CD4-positive, CD25-positive, alpha-beta regulatory T cell (primary cell): ENCODE data around the gene PIGL. TPM values are rescaled to one million over a fixed set of nuclear protein-coding genes. Genes with fewer than 3 reads are reported as not detected.

Experiments
- ATAC-seq, 2 donors: fragments of 150-1000 bp; cut with Tn5 transposase; one replicate each; pipeline ENCODE4 v1.10.0; 2021; ENCODE audit warnings: low read depth in 2 of 2, moderate number of reproducible peaks in 2 of 2, moderate library complexity in 1 of 2
- DNase-seq, 3 donors: peaks; one replicate each; pipeline versions ENCODE4 v3.0.0 to v3.0.0-alpha.2; 2012 to 2022; ENCODE audit warnings: mixed read lengths in 1 of 3
- H3K27ac ChIP-seq: one replicate; pipeline ENCODE4 v1.7.0; 2013; ENCODE audit warnings: mild to moderate bottlenecking, low read length; ENCODE audit not compliant: insufficient read depth, poor library complexity, severe bottlenecking
- H3K27me3 ChIP-seq: one replicate; pipeline ENCODE4 v1.7.0; 2013; ENCODE audit warnings: low read length; ENCODE audit not compliant: control insufficient read depth, insufficient read depth
- H3K36me3 ChIP-seq: one replicate; pipeline ENCODE4 v1.7.0; 2013; ENCODE audit warnings: mild to moderate bottlenecking, low read length, moderate library complexity; ENCODE audit not compliant: control insufficient read depth, insufficient read depth
- H3K4me1 ChIP-seq: 2 replicates; pipeline ENCODE4 v1.7.0; 2013; ENCODE audit warnings: mild to moderate bottlenecking, low read length; ENCODE audit not compliant: insufficient read depth, control insufficient read depth, poor library complexity, severe bottlenecking
- H3K4me3 ChIP-seq: one replicate; pipeline ENCODE4 v1.7.0; 2013; ENCODE audit warnings: low read depth, mild to moderate bottlenecking, low read length, moderate library complexity
- H3K9me3 ChIP-seq, 2 experiments: 1 replicate in 1 of 2; 2 replicates in 1 of 2; pipeline ENCODE4 v1.7.0; 2013; ENCODE audit warnings: low read length in 2 of 2, mild to moderate bottlenecking in 1 of 2, moderate library complexity in 1 of 2; ENCODE audit not compliant: control insufficient read depth in 2 of 2
- H3K27ac Mint-ChIP-seq, 3 donors: one replicate each; pipeline ENCODE4 v1.8.0; 2020 to 2022; ENCODE audit warnings: mild to moderate bottlenecking in 3 of 3, mixed read lengths in 3 of 3, moderate library complexity in 2 of 3
- H3K27me3 Mint-ChIP-seq: one replicate; pipeline ENCODE4 v1.8.0; 2022; ENCODE audit warnings: mild to moderate bottlenecking, mixed read lengths
- H3K36me3 Mint-ChIP-seq: one replicate; pipeline ENCODE4 v1.8.0; 2020; ENCODE audit warnings: mixed read lengths
- H3K4me1 Mint-ChIP-seq, 4 donors: one replicate each; pipeline ENCODE4 v1.8.0; 2020 to 2022; ENCODE audit warnings: mixed read lengths in 4 of 4, mild to moderate bottlenecking in 1 of 4
- H3K4me3 Mint-ChIP-seq, 4 donors: one replicate each; pipeline ENCODE4 v1.8.0; 2020 to 2022; ENCODE audit warnings: mild to moderate bottlenecking in 4 of 4, mixed read lengths in 4 of 4, moderate library complexity in 3 of 4
- H3K9me3 Mint-ChIP-seq, 7 donors: one replicate each; pipeline ENCODE4 v1.8.0; 2020 to 2022; ENCODE audit warnings: mixed read lengths in 7 of 7, mild to moderate bottlenecking in 3 of 7, moderate library complexity in 2 of 7
- polyA plus RNA-seq, 4 donors: library from polyadenylated mRNA; unstranded; fragments of 300-500 nt; fragmentation: Illumina TruSeq; gene quantifications; one replicate each; pipeline ENCODE4 v1.2.3, GENCODE V29; 2021
- total RNA-seq: library from RNA; stranded (reverse); gene quantifications from one replicate; pipeline ENCODE4 v1.2.3, GENCODE V29; 2022

The PIGL gene
- total and polyA plus RNA-seq, 5 donors from 2014 or later, result 8.7 to 59.4 (median 11.5) TPM

- H3K27me3 Mint-ChIP-seq, result no peaks in the 10 kb centered on the region
- Histone ChIP-seq H3K4me1 (no peaks in the 10 kb centered on the region), H3K27me3 (no peaks in the 10 kb centered on the region), H3K9me3 (peaks cover 3 to 4% of the 10 kb centered on the region in 2 experiments), H3K4me3 (no peak overlapping the region), H3K36me3 (no peaks in the 10 kb centered on the region), H3K27ac (no peak overlapping the region)
- ATAC-seq, result no peak
- no peak overlapping the region for H3K27ac Mint-ChIP-seq
- H3K36me3 Mint-ChIP-seq, result peaks cover 16% of the 10 kb centered on the region
- no peak overlapping the region for H3K4me3 Mint-ChIP-seq
- peak in 1 of 3 donors; percentile 20 for DNase-seq
- peaks cover 0 to 3% (median 1%) of the 10 kb centered on the region in 7 donors for H3K9me3 Mint-ChIP-seq
- H3K4me1 Mint-ChIP-seq, result peaks cover 4 to 13% (median 6%) of the 10 kb centered on the region in 4 donors
These were observed 58.0 kb downstream of the PIGL start for GRCh38 chr17:16275024-16275423.

GRCh38 chr17:16277163-16277562 lies 60.2 kb downstream of the PIGL start:
- Mint-ChIP-seq H3K27ac (no peak overlapping the region), H3K36me3 (peaks cover 20% of the 10 kb centered on the region), H3K4me1 (peaks cover 9 to 16% (median 14%) of the 10 kb centered on the region in 4 donors)

GRCh38 chr17:16281351-16281750 lies 64.3 kb downstream of the PIGL start:
- Histone ChIP-seq H3K4me3 (no peak overlapping the region), H3K9me3 (peaks cover 3 to 4% of the 10 kb centered on the region in 2 experiments), H3K27me3 (no peaks in the 10 kb centered on the region), H3K4me1 (peaks cover 19% of the 10 kb centered on the region), H3K36me3 (no peaks in the 10 kb centered on the region), H3K27ac (no peak overlapping the region)
- H3K27ac Mint-ChIP-seq, result peak overlapping the region in 1 of 3 donors; percentile 62
- peaks cover 27% of the 10 kb centered on the region for H3K36me3 Mint-ChIP-seq
- H3K27me3 Mint-ChIP-seq, result no peaks in the 10 kb centered on the region
- H3K4me3 Mint-ChIP-seq, result peak overlapping the region in 2 of 4 donors; percentile 16 to 21
- peaks cover 20 to 35% (median 24%) of the 10 kb centered on the region in 4 donors for H3K4me1 Mint-ChIP-seq
- ATAC-seq (no peak), DNase-seq (no peak)
- H3K9me3 Mint-ChIP-seq, result peaks cover 0 to 3% (median 0%) of the 10 kb centered on the region in 7 donors

More at GRCh38 chr17:16277163-16277562, 60.2 kb downstream of the PIGL start:
- no peak overlapping the region for H3K27ac ChIP-seq
- H3K4me1 ChIP-seq, result no peaks in the 10 kb centered on the region
- H3K4me3 ChIP-seq, result no peak overlapping the region
- no peaks in the 10 kb centered on the region for H3K27me3 ChIP-seq
- peaks cover 3 to 4% of the 10 kb centered on the region in 2 experiments for H3K9me3 ChIP-seq
- no peaks in the 10 kb centered on the region for H3K36me3 ChIP-seq
- Mint-ChIP-seq H3K9me3 (peaks cover 0 to 3% (median 1%) of the 10 kb centered on the region in 7 donors), H3K27me3 (no peaks in the 10 kb centered on the region), H3K4me3 (no peak overlapping the region)
- no peak for DNase-seq
- no peak for ATAC-seq

- Histone ChIP-seq H3K36me3 (no peaks in the 10 kb centered on the region), H3K9me3 (no peaks in the 10 kb centered on the region), H3K27me3 (no peaks in the 10 kb centered on the region), H3K27ac (no peak overlapping the region), H3K4me1 (peaks cover 31% of the 10 kb centered on the region), H3K4me3 (no peak overlapping the region)
- Mint-ChIP-seq H3K9me3 (no peaks in the 10 kb centered on the region), H3K4me3 (no peak overlapping the region), H3K36me3 (peaks cover 24% of the 10 kb centered on the region), H3K4me1 (peaks cover 23 to 47% (median 36%) of the 10 kb centered on the region in 4 donors), H3K27me3 (no peaks in the 10 kb centered on the region), H3K27ac (peak overlapping the region in 1 of 3 donors; percentile 15)
- no peak for DNase-seq
- no peak for ATAC-seq
These were observed 65.5 kb downstream of the PIGL start for GRCh38 chr17:16282522-16282921.

- H3K4me1 ChIP-seq, result peaks cover 41% of the 10 kb centered on the region
- H3K27me3 ChIP-seq, result no peaks in the 10 kb centered on the region
- no peak overlapping the region for H3K4me3 Mint-ChIP-seq
- H3K27me3 Mint-ChIP-seq, result no peaks in the 10 kb centered on the region
- no peaks in the 10 kb centered on the region for H3K9me3 Mint-ChIP-seq
- H3K27ac Mint-ChIP-seq, result no peak overlapping the region
- no peaks in the 10 kb centered on the region for H3K9me3 ChIP-seq
- peaks cover 28 to 58% (median 43%) of the 10 kb centered on the region in 4 donors for H3K4me1 Mint-ChIP-seq
- no peak for ATAC-seq
- H3K36me3 ChIP-seq, result no peaks in the 10 kb centered on the region
- no peak overlapping the region for H3K4me3 ChIP-seq
- DNase-seq, result no peak
- no peak overlapping the region for H3K27ac ChIP-seq
- peaks cover 20% of the 10 kb centered on the region for H3K36me3 Mint-ChIP-seq
These were observed 66.7 kb downstream of the PIGL start for GRCh38 chr17:16283705-16284104.

GRCh38 chr17:16285646-16286008 lies 68.6 kb downstream of the PIGL start:
- Mint-ChIP-seq H3K4me1 (peaks cover 21 to 62% (median 51%) of the 10 kb centered on the region in 4 donors), H3K36me3 (peaks cover 11% of the 10 kb centered on the region), H3K27me3 (no peaks in the 10 kb centered on the region), H3K9me3 (no peaks in the 10 kb centered on the region), H3K4me3 (peak overlapping the region; percentile 45 to 87 (median 78)), H3K27ac (peak overlapping the region; percentile 98 to 99 (median 99))
- DNase-seq (no peak), ATAC-seq (no peak)
- Histone ChIP-seq H3K27ac (peak overlapping the region; percentile 88), H3K9me3 (no peaks in the 10 kb centered on the region), H3K4me3 (peak overlapping the region; percentile 42), H3K4me1 (peaks cover 46% of the 10 kb centered on the region), H3K36me3 (no peaks in the 10 kb centered on the region), H3K27me3 (no peaks in the 10 kb centered on the region)

- H3K4me3 Mint-ChIP-seq, result peak overlapping the region; percentile 45 to 87 (median 78)
- H3K9me3 ChIP-seq, result no peaks in the 10 kb centered on the region
- no peaks in the 10 kb centered on the region for H3K36me3 ChIP-seq
- H3K27ac Mint-ChIP-seq, result peak overlapping the region; percentile 98 to 99 (median 99)
- peak overlapping the region; percentile 88 for H3K27ac ChIP-seq
- peak; percentile 97 to 98 for ATAC-seq
- H3K4me1 Mint-ChIP-seq, result peaks cover 21 to 62% (median 51%) of the 10 kb centered on the region in 4 donors
- DNase-seq, result peak; percentile 44 to 94 (median 78)
- H3K4me1 ChIP-seq, result peaks cover 46% of the 10 kb centered on the region
- H3K4me3 ChIP-seq, result peak overlapping the region; percentile 42
- no peaks in the 10 kb centered on the region for H3K27me3 Mint-ChIP-seq
- peaks cover 11% of the 10 kb centered on the region for H3K36me3 Mint-ChIP-seq
- H3K9me3 Mint-ChIP-seq, result no peaks in the 10 kb centered on the region
- no peaks in the 10 kb centered on the region for H3K27me3 ChIP-seq
These were observed 69.3 kb downstream of the PIGL start for GRCh38 chr17:16286009-16286946.
